Prostate gland (tissue), 2 donors: ENCODE measurements around the gene NUP160. TPM values are rescaled to one million over a fixed set of nuclear protein-coding genes. Genes with fewer than 3 reads are reported as not detected.
A peak's percentile ranks its signal among the peaks of the same experiment; 100 is the strongest.

Experiments used
- DNase-seq: peaks from one replicate; pipeline ENCODE4 v3.0.0-alpha.2; 2019; ENCODE audit warnings: low spot score
- H3K27ac ChIP-seq, 2 donors: fragments of 200-600 bp; sonication (generic); 2 replicates each; pipeline ENCODE4 v1.5.1; 2017 to 2019
- H3K27me3 ChIP-seq: fragments of 200-600 bp; sonication (generic); replicated peaks from 2 replicates; pipeline ENCODE4 v1.5.1; 2019; ENCODE audit not compliant: insufficient read depth
- H3K36me3 ChIP-seq, 2 donors: fragments of 200-600 bp; sonication (generic); 1 replicate in 1 of 2; 2 replicates in 1 of 2; pipeline versions ENCODE4 v1.5.1 to v1.8.1; 2017 to 2019
- H3K4me1 ChIP-seq: fragments of 200-600 bp; sonication (generic); replicated peaks from 2 replicates; pipeline ENCODE4 v1.5.1; 2019
- H3K4me3 ChIP-seq, 2 donors: fragments of 200-600 bp; sonication (generic); 2 replicates each; pipeline ENCODE4 v1.5.1; 2017 to 2019
- H3K9me3 ChIP-seq: fragments of 200-600 bp; sonication (generic); 2 replicates; pipeline ENCODE4 v1.5.1; 2017
- CTCF ChIP-seq, 4 experiments: fragments of 200-600 bp in 2 of 4; fragments of 450-650 bp in 2 of 4; sonication (generic) in 2 of 4; IDR thresholded peaks; 1 replicate in 3 of 4; 2 replicates in 1 of 4; pipeline ENCODE4 v1.5.1; 2016 to 2019; ENCODE audit warnings: antibody characterized with exemption in 4 of 4, mild to moderate bottlenecking in 2 of 4, moderate library complexity in 2 of 4
- POLR2A ChIP-seq: fragments of 450-650 bp; IDR thresholded peaks from one replicate; pipeline ENCODE4 v1.6.1; 2016; ENCODE audit warnings: antibody characterized with exemption, mild to moderate bottlenecking
- POLR2AphosphoS5 ChIP-seq: sonication (generic); formaldehyde crosslinking; IDR thresholded peaks from one replicate; pipeline ENCODE4 v1.6.1; 2017; ENCODE audit warnings: antibody characterized with exemption
- WGBS: methylation state at CpG from one replicate; pipeline ENCODE4 v1.1.5; 2018; 5-methylcytosine and 5-hydroxymethylcytosine counted together
- intact Hi-C: fragments of 100-400 bp; cut with DNase I; formaldehyde crosslinking; loops from one replicate; pipeline ENCODE4 v1.14.2; 2022
- total RNA-seq, 2 donors: library from RNA; depleted of rRNA; stranded (reverse); fragments of >200 nt; gene quantifications; one replicate each; pipeline ENCODE4 v1.1.0, GENCODE V29; 2016

Gene NUP160
- total RNA-seq, 2 donors from 2014 or later = 17.9 to 43.2 TPM

GRCh38 chr11:47857892-47858543, 9.9 kb upstream of the NUP160 start:
- WGBS = 5% methylated on average over 10 of the region's 10 CpGs
- TF ChIP-seq POLR2AphosphoS5 (peak; percentile 39), POLR2A (no peak), CTCF (IDR thresholded peaks at IDR 0.05) (no peak)
- Histone ChIP-seq H3K4me3 (no peak overlapping the region), H3K27me3 (no peaks in the 10 kb centered on the region), H3K9me3 (no peaks in the 10 kb centered on the region), H3K27ac (no peak overlapping the region), H3K4me1 (no peaks in the 10 kb centered on the region), H3K36me3 (no peaks in the 10 kb centered on the region)
- intact Hi-C loops = loop anchor here (10.0 kb wide), 1 partner anchor 483 kb away; the partner anchor contains the start of gene SPI1
- no peak for DNase-seq

- WGBS = 26% methylated on average over 2 of the region's 2 CpGs
- no peak overlapping the region for H3K4me3 ChIP-seq
- no peaks in the 10 kb centered on the region for H3K9me3 ChIP-seq
- no peak for DNase-seq
- intact Hi-C loops = loop anchor here (10.0 kb wide), 1 partner anchor 483 kb away; the partner anchor contains the start of gene SPI1
- H3K27ac ChIP-seq = no peak overlapping the region
- H3K4me1 ChIP-seq = no peaks in the 10 kb centered on the region
- H3K36me3 ChIP-seq = no peaks in the 10 kb centered on the region
- no peak for TF ChIP-seq CTCF (IDR thresholded peaks at IDR 0.05)
- TF ChIP-seq POLR2A = no peak
- no peak for TF ChIP-seq POLR2AphosphoS5
- no peaks in the 10 kb centered on the region for H3K27me3 ChIP-seq
These were observed 9.3 kb upstream of the NUP160 start for GRCh38 chr11:47857485-47857884.

GRCh38 chr11:47856186-47856585, 8.0 kb upstream of the NUP160 start:
- Histone ChIP-seq H3K9me3 (no peaks in the 10 kb centered on the region), H3K27ac (no peak overlapping the region), H3K4me1 (no peaks in the 10 kb centered on the region), H3K4me3 (no peak overlapping the region), H3K27me3 (no peaks in the 10 kb centered on the region), H3K36me3 (no peaks in the 10 kb centered on the region)
- no peak for DNase-seq
- TF ChIP-seq POLR2A (no peak), CTCF (IDR thresholded peaks at IDR 0.05) (no peak), POLR2AphosphoS5 (no peak)
- intact Hi-C loops = loop anchor here (10.0 kb wide), 1 partner anchor 481 kb away; the partner anchor contains the start of gene SPI1
- WGBS = 72% methylated on average over 2 of the region's 2 CpGs

- no peaks in the 10 kb centered on the region for H3K9me3 ChIP-seq
- WGBS = 87% methylated on average over 3 of the region's 3 CpGs
- no peaks in the 10 kb centered on the region for H3K36me3 ChIP-seq
- no peak for DNase-seq
- H3K4me1 ChIP-seq = no peaks in the 10 kb centered on the region
- intact Hi-C loops = loop anchor here (10.0 kb wide), 1 partner anchor 480 kb away; the partner anchor contains the start of gene SPI1
- TF ChIP-seq POLR2AphosphoS5 = no peak
- no peak for TF ChIP-seq CTCF (IDR thresholded peaks at IDR 0.05)
- no peak for TF ChIP-seq POLR2A
- H3K27me3 ChIP-seq = no peaks in the 10 kb centered on the region
- H3K27ac ChIP-seq = no peak overlapping the region
- H3K4me3 ChIP-seq = no peak overlapping the region
These were observed 6.5 kb upstream of the NUP160 start for GRCh38 chr11:47854667-47855066.

- intact Hi-C loops = loop anchor here (10.0 kb wide), 1 partner anchor 477 kb away; the partner anchor contains the start of gene SPI1
- 96% methylated on average over 6 of the region's 6 CpGs for WGBS
- TF ChIP-seq CTCF (IDR thresholded peaks at IDR 0.05) (no peak), POLR2A (no peak), POLR2AphosphoS5 (no peak)
- H3K36me3 ChIP-seq = no peaks in the 10 kb centered on the region
- no peaks in the 10 kb centered on the region for H3K27me3 ChIP-seq
- H3K4me3 ChIP-seq = no peak overlapping the region
- no peaks in the 10 kb centered on the region for H3K4me1 ChIP-seq
- no peak for DNase-seq
- no peak overlapping the region for H3K27ac ChIP-seq
- H3K9me3 ChIP-seq = no peaks in the 10 kb centered on the region
These were observed 3.9 kb upstream of the NUP160 start for GRCh38 chr11:47852053-47852452.
